ENCODE measurements around the gene CPNE5.

- TF ChIP-seq, protein P1, sequence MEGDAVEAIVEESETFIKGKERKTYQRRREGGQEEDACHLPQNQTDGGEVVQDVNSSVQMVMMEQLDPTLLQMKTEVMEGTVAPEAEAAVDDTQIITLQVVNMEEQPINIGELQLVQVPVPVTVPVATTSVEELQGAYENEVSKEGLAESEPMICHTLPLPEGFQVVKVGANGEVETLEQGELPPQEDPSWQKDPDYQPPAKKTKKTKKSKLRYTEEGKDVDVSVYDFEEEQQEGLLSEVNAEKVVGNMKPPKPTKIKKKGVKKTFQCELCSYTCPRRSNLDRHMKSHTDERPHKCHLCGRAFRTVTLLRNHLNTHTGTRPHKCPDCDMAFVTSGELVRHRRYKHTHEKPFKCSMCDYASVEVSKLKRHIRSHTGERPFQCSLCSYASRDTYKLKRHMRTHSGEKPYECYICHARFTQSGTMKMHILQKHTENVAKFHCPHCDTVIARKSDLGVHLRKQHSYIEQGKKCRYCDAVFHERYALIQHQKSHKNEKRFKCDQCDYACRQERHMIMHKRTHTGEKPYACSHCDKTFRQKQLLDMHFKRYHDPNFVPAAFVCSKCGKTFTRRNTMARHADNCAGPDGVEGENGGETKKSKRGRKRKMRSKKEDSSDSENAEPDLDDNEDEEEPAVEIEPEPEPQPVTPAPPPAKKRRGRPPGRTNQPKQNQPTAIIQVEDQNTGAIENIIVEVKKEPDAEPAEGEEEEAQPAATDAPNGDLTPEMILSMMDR (IDR thresholded peaks at IDR 0.05): no peak
- TF ChIP-seq EP300 (IDR thresholded peaks at IDR 0.05) (no peak), POLR2A (IDR thresholded peaks at IDR 0.05) (no peak)
Measured at GRCh38 chr6:36836111-36837021, 2.9 kb downstream of the CPNE5 start.
